ENCODE measurements around the gene TGFB1I1. TPM values are rescaled to one million over a fixed set of nuclear protein-coding genes. Genes with fewer than 3 reads are reported as not detected.

TGFB1I1 gene
- total and polyA plus RNA-seq, 2 of the 13 experiments (the other 11 are each of a cell fraction or from before 2014, with no cell fraction given): 0.80 to 2.9 TPM

GRCh38 chr16:31458073-31458843, 13.7 kb upstream of the TGFB1I1 start (continued):
- peak; percentile 92 for TF ChIP-seq ZNF580 (CRISPR knock-in tag; IDR thresholded peaks at IDR 0.05; ENCODE audit: borderline replicate concordance, low read depth)
- no peak for TF ChIP-seq RNF219 (CRISPR knock-in tag; IDR thresholded peaks at IDR 0.05)
- TF ChIP-seq ATF2 (CRISPR knock-in tag; IDR thresholded peaks at IDR 0.05): peak; percentile 88
- TF ChIP-seq ZNF784 (CRISPR knock-in tag; IDR thresholded peaks at IDR 0.05; ENCODE audit: borderline replicate concordance): peak; percentile 94
- TF ChIP-seq GABPB1 (CRISPR knock-in tag; IDR thresholded peaks at IDR 0.05): peak; percentile 74; the same call in 1 of the 2 replicates
- peak; percentile 98 for TF ChIP-seq HNF4A (CRISPR knock-in tag; IDR thresholded peaks at IDR 0.05)
- no peak; the same call in 1 of the 2 replicates for TF ChIP-seq PBX3 (CRISPR knock-in tag; IDR thresholded peaks at IDR 0.05; ENCODE audit: borderline replicate concordance)
- peak; percentile 99 for TF ChIP-seq SIX1 (CRISPR knock-in tag; IDR thresholded peaks at IDR 0.05; ENCODE audit: borderline replicate concordance)
- peak; percentile 87 for TF ChIP-seq MTA1 (CRISPR knock-in tag; IDR thresholded peaks at IDR 0.05; ENCODE audit: borderline replicate concordance)
- TF ChIP-seq SALL2 (CRISPR knock-in tag; IDR thresholded peaks at IDR 0.05): no peak
- peak; percentile 79; the same call in 1 of the 2 replicates for TF ChIP-seq NFATC3 (CRISPR knock-in tag; IDR thresholded peaks at IDR 0.05)
- no peak for TF ChIP-seq ZNF7 (CRISPR knock-in tag; IDR thresholded peaks at IDR 0.05)
- TF ChIP-seq HOXD1 (CRISPR knock-in tag; IDR thresholded peaks at IDR 0.05): peak; percentile 39; the same call in 1 of the 2 replicates
- TF ChIP-seq CBFB (CRISPR knock-in tag; IDR thresholded peaks at IDR 0.05): peak; percentile 77; the same call in 1 of the 2 replicates
- TF ChIP-seq ZNF350 (CRISPR knock-in tag; IDR thresholded peaks at IDR 0.05; ENCODE audit: borderline replicate concordance, low read depth): peak; percentile 82; the same call in 1 of the 2 replicates
- peak; percentile 62; the same call in 1 of the 2 replicates for TF ChIP-seq GFI1 (CRISPR knock-in tag; IDR thresholded peaks at IDR 0.05; ENCODE audit: borderline replicate concordance)
- peak; percentile 69 for TF ChIP-seq NR2C2 (CRISPR knock-in tag; IDR thresholded peaks at IDR 0.05; ENCODE audit: borderline replicate concordance)
- TF ChIP-seq RCOR2 (CRISPR knock-in tag; IDR thresholded peaks at IDR 0.05): no peak
- peak; percentile 85; the same call in 1 of the 2 replicates for TF ChIP-seq ZNF674 (CRISPR knock-in tag; IDR thresholded peaks at IDR 0.05; ENCODE audit: low read depth)
- peak; percentile 96 for TF ChIP-seq ZIK1 (CRISPR knock-in tag; IDR thresholded peaks at IDR 0.05; ENCODE audit: borderline replicate concordance, low read depth)
- TF ChIP-seq KLF9 (CRISPR knock-in tag; IDR thresholded peaks at IDR 0.05; ENCODE audit: low read depth): no peak
- TF ChIP-seq MYC (CRISPR knock-in tag; IDR thresholded peaks at IDR 0.05; ENCODE audit: borderline replicate concordance): peak; percentile 92
- no peak; the same call in 1 of the 2 replicates for TF ChIP-seq HMG20A (CRISPR knock-in tag; IDR thresholded peaks at IDR 0.05; ENCODE audit: borderline replicate concordance)
